ENCODE measurements around the gene SORBS1. TPM values are rescaled to one million over a fixed set of nuclear protein-coding genes. Genes with fewer than 3 reads are reported as not detected.

The SORBS1 gene
- total and polyA plus RNA-seq, 9 of the 15 experiments (the other 6 are each of a cell fraction or from before 2014, with no cell fraction given), result 2.0 to 13.3 (median 6.5) TPM

DNA sequence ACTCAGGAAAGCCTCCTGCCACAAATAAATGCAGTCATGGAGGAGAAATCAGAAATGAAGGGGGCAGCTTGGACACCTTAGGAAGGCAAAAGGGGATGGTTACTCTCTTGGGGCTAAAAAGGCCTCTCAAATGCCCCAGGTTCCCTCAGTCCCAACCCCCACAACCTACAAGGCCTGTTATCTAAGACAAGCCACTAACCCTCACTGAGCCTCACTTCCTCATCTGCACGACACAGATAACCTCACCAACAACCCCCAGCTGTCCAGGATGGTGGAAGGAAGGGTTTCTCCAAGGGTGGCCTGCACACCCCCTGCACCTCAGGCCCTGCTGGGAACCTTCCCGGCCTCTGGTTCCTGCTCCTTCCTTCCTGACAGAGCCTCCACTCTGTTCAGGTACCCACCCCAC lies 29.2 kb downstream of the SORBS1 start (continued):
- TF ChIP-seq PBX2 (CRISPR knock-in tag; IDR thresholded peaks at IDR 0.05; ENCODE audit: low read depth) (no peak), PBX2 (tag; conservative IDR thresholded peaks at IDR 0.05; ENCODE audit: low read depth) (peak; percentile 24; the same call in 1 of the 2 replicates), DDX20 (tag; IDR thresholded peaks at IDR 0.05; ENCODE audit: low read depth) (no peak), OTX1 (CRISPR knock-in tag; IDR thresholded peaks at IDR 0.05) (peak; percentile 60; the same call in 1 of the 2 replicates), ZNF644 (tag; IDR thresholded peaks at IDR 0.05; ENCODE audit: low read depth) (peak; percentile 89), L3MBTL2 (IDR thresholded peaks at IDR 0.05) (0 out of 2 replicates have a peak, but pooled peaks have one; percentile 11), RFX1 (IDR thresholded peaks at IDR 0.05) (no peak), BACH1 (tag; IDR thresholded peaks at IDR 0.05) (0 out of 2 replicates have a peak, but pooled peaks have one; percentile 59), SLC30A9 (CRISPR knock-in tag; IDR thresholded peaks at IDR 0.05) (no peak), ZNF586 (CRISPR knock-in tag; conservative IDR thresholded peaks at IDR 0.05) (no peak), MCM3 (IDR thresholded peaks at IDR 0.05) (no peak), RBM14 (IDR thresholded peaks at IDR 0.05; ENCODE audit: borderline replicate concordance, insufficient read depth, low read depth, low read length) (no peak), DMBX1 (CRISPR knock-in tag; IDR thresholded peaks at IDR 0.05; ENCODE audit: borderline replicate concordance) (peak; percentile 81), ZNF431 (CRISPR knock-in tag; IDR thresholded peaks at IDR 0.05) (no peak), ZNF41 (CRISPR knock-in tag; conservative IDR thresholded peaks at IDR 0.05) (no peak), NCOR1 (IDR thresholded peaks at IDR 0.05) (peak; percentile 99), SMAD3 (CRISPR knock-in tag; conservative IDR thresholded peaks at IDR 0.05) (no peak), SRSF7 (optimal IDR thresholded peaks at IDR 0.05; ENCODE audit: low read depth, low read length) (no peak), TAF7 (tag; IDR thresholded peaks at IDR 0.05) (no peak), GABPB1 (CRISPR knock-in tag; IDR thresholded peaks at IDR 0.05) (peak; percentile 51; the same call in 1 of the 2 replicates), ZNF253 (CRISPR knock-in tag; conservative IDR thresholded peaks at IDR 0.05) (no peak), CC2D1A (IDR thresholded peaks at IDR 0.05) (peak; percentile 96), ZNF23 (CRISPR knock-in tag; IDR thresholded peaks at IDR 0.05) (no peak), MXI1 (IDR thresholded peaks at IDR 0.05; ENCODE audit: low read depth, low read length) (no peak), HMG20B (CRISPR knock-in tag; IDR thresholded peaks at IDR 0.05) (no peak), SNRNP70 (optimal IDR thresholded peaks at IDR 0.05; ENCODE audit: low read depth, low read length) (no peak), ZFP30 (CRISPR knock-in tag; IDR thresholded peaks at IDR 0.05; ENCODE audit: borderline replicate concordance) (no peak), GTF2E2 (tag; IDR thresholded peaks at IDR 0.05) (peak; percentile 11; the same call in 1 of the 2 replicates)
- TF ChIP-seq, protein P1, sequence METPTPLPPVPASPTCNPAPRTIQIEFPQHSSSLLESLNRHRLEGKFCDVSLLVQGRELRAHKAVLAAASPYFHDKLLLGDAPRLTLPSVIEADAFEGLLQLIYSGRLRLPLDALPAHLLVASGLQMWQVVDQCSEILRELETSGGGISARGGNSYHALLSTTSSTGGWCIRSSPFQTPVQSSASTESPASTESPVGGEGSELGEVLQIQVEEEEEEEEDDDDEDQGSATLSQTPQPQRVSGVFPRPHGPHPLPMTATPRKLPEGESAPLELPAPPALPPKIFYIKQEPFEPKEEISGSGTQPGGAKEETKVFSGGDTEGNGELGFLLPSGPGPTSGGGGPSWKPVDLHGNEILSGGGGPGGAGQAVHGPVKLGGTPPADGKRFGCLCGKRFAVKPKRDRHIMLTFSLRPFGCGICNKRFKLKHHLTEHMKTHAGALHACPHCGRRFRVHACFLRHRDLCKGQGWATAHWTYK (CRISPR knock-in tag; IDR thresholded peaks at IDR 0.05), result peak; percentile 65; the same call in 1 of the 2 replicates
- TF ChIP-seq, protein P2, sequence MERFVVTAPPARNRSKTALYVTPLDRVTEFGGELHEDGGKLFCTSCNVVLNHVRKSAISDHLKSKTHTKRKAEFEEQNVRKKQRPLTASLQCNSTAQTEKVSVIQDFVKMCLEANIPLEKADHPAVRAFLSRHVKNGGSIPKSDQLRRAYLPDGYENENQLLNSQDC (CRISPR knock-in tag; IDR thresholded peaks at IDR 0.05), result no peak
